ENCODE data around the gene GNB1L.

Gene GNB1L

GRCh38 chr22:19875531-19876313 is 21.0 kb upstream of the GNB1L start:
- DNase-seq, result no peak

GRCh38 chr22:19875061-19875530 is 20.4 kb upstream of the GNB1L start:
- no peak for DNase-seq

GRCh38 chr22:19874307-19875060 is 19.8 kb upstream of the GNB1L start:
- DNase-seq, result no peak

- no peak for DNase-seq
Measured at GRCh38 chr22:19873960-19874306, 19.3 kb upstream of the GNB1L start.

GRCh38 chr22:19873138-19873959 is 18.7 kb upstream of the GNB1L start:
- DNase-seq, result no peak

GRCh38 chr22:19872779-19873137 is 18.1 kb upstream of the GNB1L start:
- DNase-seq, result no peak

- no peak for DNase-seq
Measured at GRCh38 chr22:19871845-19872778, 17.4 kb upstream of the GNB1L start.

- no peak for DNase-seq
Measured at GRCh38 chr22:19871023-19871844, 16.6 kb upstream of the GNB1L start.

- DNase-seq, result no peak
Measured at GRCh38 chr22:19870153-19871022, 15.7 kb upstream of the GNB1L start.

- no peak for DNase-seq
Measured at GRCh38 chr22:19869497-19870152, 15.0 kb upstream of the GNB1L start.

GRCh38 chr22:19868773-19869471 is 14.2 kb upstream of the GNB1L start:
- no peak for DNase-seq

GRCh38 chr22:19868333-19868732 is 13.7 kb upstream of the GNB1L start:
- DNase-seq, result no peak

- DNase-seq, result no peak
Measured at GRCh38 chr22:19867617-19868016, 12.9 kb upstream of the GNB1L start.

- no peak for DNase-seq
Measured at GRCh38 chr22:19866665-19867009, 12.0 kb upstream of the GNB1L start.

- DNase-seq, result no peak
Measured at GRCh38 chr22:19865141-19865829, 10.6 kb upstream of the GNB1L start.

GRCh38 chr22:19864538-19865106 is 9.9 kb upstream of the GNB1L start:
- no peak for DNase-seq

- DNase-seq, result no peak
Measured at GRCh38 chr22:19863571-19863970, 8.9 kb upstream of the GNB1L start.

- DNase-seq, result no peak
Measured at GRCh38 chr22:19862619-19863246, 8.1 kb upstream of the GNB1L start.

All from hematopoietic multipotent progenitor cell treated with erythropoietin and hydrocortisone succinate and interleukin-3 and kit ligand, for 6 days (in vitro differentiated cells).